Neutrophil (primary cell): ENCODE data around the gene MAGOH.

Experiments used
- H3K27ac ChIP-seq: fragments of 200-600 bp; sonication (generic); 2 replicates; pipeline ENCODE4 v1.5.1; 2016; ENCODE audit warnings: mild to moderate bottlenecking, moderate library complexity
- H3K27me3 ChIP-seq: fragments of 200-600 bp; sonication (generic); 2 replicates; pipeline ENCODE4 v1.6.0; 2016; ENCODE audit warnings: mild to moderate bottlenecking
- H3K36me3 ChIP-seq: fragments of 200-600 bp; sonication (generic); 2 replicates; pipeline ENCODE4 v1.5.1; 2017
- H3K4me1 ChIP-seq, 2 experiments: fragments of 200-600 bp in 1 of 2; sonication (generic) in 1 of 2; 1 replicate in 1 of 2; 2 replicates in 1 of 2; pipeline versions ENCODE4 v1.5.1 to v1.6.1; 2013 to 2016; ENCODE audit warnings: low read depth in 1 of 2, low read length in 1 of 2, mild to moderate bottlenecking in 1 of 2, moderate library complexity in 1 of 2; ENCODE audit not compliant: control insufficient read depth in 1 of 2, insufficient read depth in 1 of 2
- H3K4me3 ChIP-seq, 2 experiments: fragments of 200-600 bp in 1 of 2; sonication (generic) in 1 of 2; 1 replicate in 1 of 2; 2 replicates in 1 of 2; pipeline ENCODE4 v1.5.1; 2013 to 2016; ENCODE audit warnings: low read depth in 1 of 2, low read length in 1 of 2, mild to moderate bottlenecking in 1 of 2, moderate library complexity in 1 of 2
- H3K9me3 ChIP-seq: fragments of 200-600 bp; sonication (generic); 2 replicates; pipeline ENCODE4 v1.5.1; 2016
- TF ChIP-seq, protein P1 (sequence below): fragments of 200-600 bp; sonication (generic); IDR thresholded peaks from 2 replicates; pipeline ENCODE4 v1.5.1; 2016; ENCODE audit warnings: antibody characterized with exemption

Gene MAGOH

GRCh38 chr1:53281133-53281532, 42.8 kb upstream of the MAGOH start:
- Histone ChIP-seq H3K9me3 (no peaks in the 10 kb centered on the region), H3K27me3 (no peaks in the 10 kb centered on the region), H3K4me3 (no peak overlapping the region), H3K27ac (no peak overlapping the region), H3K36me3 (no peaks in the 10 kb centered on the region), H3K4me1 (peaks cover 0 to 3% of the 10 kb centered on the region in 2 experiments)
- TF ChIP-seq, protein P1, sequence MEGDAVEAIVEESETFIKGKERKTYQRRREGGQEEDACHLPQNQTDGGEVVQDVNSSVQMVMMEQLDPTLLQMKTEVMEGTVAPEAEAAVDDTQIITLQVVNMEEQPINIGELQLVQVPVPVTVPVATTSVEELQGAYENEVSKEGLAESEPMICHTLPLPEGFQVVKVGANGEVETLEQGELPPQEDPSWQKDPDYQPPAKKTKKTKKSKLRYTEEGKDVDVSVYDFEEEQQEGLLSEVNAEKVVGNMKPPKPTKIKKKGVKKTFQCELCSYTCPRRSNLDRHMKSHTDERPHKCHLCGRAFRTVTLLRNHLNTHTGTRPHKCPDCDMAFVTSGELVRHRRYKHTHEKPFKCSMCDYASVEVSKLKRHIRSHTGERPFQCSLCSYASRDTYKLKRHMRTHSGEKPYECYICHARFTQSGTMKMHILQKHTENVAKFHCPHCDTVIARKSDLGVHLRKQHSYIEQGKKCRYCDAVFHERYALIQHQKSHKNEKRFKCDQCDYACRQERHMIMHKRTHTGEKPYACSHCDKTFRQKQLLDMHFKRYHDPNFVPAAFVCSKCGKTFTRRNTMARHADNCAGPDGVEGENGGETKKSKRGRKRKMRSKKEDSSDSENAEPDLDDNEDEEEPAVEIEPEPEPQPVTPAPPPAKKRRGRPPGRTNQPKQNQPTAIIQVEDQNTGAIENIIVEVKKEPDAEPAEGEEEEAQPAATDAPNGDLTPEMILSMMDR, result no peak

DNA sequence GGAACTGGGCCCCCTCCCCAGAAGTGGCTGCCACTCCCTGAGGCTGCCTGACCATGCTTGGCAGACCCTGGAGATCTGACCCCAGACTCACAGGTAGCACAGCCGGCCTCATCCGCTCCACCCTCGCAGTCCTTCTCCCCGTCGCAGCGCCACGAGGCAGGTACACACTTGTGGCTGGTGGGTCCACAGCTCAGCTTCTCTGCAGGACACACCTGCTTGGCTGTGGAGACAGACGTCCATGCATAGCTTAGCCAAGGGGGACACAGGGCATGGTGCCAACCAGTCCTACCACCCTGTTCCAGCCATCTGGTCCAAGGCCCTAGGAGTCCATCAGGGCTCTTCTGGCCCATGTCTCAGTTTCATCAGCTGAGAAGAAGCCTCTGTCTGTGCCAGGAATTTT, 42.2 kb upstream of the MAGOH start:
- Histone ChIP-seq H3K27ac (no peak overlapping the region), H3K4me3 (no peak overlapping the region), H3K27me3 (no peaks in the 10 kb centered on the region), H3K4me1 (no peaks in the 10 kb centered on the region), H3K36me3 (no peaks in the 10 kb centered on the region), H3K9me3 (no peaks in the 10 kb centered on the region)
- TF ChIP-seq, protein P1, result no peak

DNA sequence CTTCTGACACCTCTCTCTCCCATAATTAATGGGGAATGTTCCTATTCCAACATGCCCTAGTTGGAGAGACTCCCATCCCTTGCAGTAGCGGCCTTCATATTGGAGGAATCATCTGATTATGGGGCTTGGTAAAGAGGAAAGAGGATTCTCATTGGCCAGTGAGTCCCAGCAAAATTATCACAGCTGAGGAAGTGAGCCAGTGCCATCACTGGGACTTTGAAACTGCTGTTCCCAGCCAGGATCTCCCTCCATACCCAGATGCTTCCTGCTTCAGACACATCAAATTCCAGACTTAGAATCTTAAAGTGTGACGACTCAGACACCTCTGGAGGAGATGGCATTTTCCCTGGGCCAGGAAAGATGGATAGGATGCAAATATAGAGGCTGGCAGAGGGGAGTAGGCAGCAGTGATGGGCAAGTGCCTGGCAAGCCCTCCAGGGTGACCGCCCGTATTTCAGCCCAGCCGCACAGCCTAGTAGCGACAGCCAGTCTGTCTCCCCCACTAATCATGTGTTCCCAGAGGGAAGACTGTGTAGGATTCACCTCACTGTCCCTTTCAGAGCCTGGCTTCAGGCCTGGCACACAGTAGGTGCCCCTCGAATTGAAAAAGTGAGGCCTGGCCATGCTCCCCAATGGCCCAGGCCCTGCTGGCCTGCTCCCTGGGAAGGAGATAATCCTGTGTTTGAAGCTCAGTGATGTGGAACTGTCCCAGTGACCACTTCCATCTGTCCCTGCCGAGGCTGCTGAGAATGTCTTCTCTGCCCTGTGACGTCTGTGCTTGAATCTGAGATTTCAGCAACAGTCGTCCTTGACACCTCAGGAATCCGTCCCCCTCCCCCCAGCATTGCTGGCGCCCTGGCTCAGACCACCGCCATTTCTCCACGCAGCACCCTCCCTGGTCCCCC, 41.2 kb upstream of the MAGOH start:
- H3K4me3 ChIP-seq, result no peak overlapping the region
- H3K27ac ChIP-seq, result no peak overlapping the region
- TF ChIP-seq, protein P1, result no peak
- H3K36me3 ChIP-seq, result no peaks in the 10 kb centered on the region
- H3K9me3 ChIP-seq, result no peaks in the 10 kb centered on the region
- H3K4me1 ChIP-seq, result no peaks in the 10 kb centered on the region
- no peaks in the 10 kb centered on the region for H3K27me3 ChIP-seq

GRCh38 chr1:53278298-53278725, 40.0 kb upstream of the MAGOH start:
- H3K27me3 ChIP-seq, result no peaks in the 10 kb centered on the region
- TF ChIP-seq, protein P1, result peak; percentile 60
- H3K4me3 ChIP-seq, result no peak overlapping the region
- H3K4me1 ChIP-seq, result peaks cover 4 to 5% of the 10 kb centered on the region in 2 experiments
- H3K27ac ChIP-seq, result no peak overlapping the region
- H3K36me3 ChIP-seq, result no peaks in the 10 kb centered on the region
- H3K9me3 ChIP-seq, result no peaks in the 10 kb centered on the region

DNA sequence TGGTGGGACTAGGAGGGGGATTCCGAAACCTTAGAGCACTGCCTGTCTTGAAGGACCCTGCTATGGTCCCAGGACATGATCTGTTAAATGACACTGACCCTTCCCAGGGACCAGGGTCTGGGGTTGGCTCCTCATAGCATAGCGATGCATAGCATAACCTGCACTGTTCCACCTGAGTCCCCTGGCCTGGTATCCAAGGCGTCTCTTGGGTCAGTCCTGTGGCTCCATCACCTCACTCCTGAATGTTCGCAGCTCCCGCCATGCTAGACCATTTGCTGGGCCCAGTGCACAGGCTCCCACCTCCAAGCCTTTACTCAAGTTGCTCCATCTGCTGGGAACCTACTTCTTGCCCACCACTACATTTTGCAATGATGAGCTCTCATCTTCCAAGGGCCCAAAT, 39.0 kb upstream of the MAGOH start:
- Histone ChIP-seq H3K4me1 (peaks cover 5 to 10% of the 10 kb centered on the region in 2 experiments), H3K27ac (no peak overlapping the region), H3K36me3 (no peaks in the 10 kb centered on the region), H3K9me3 (no peaks in the 10 kb centered on the region), H3K4me3 (no peak overlapping the region), H3K27me3 (no peaks in the 10 kb centered on the region)
- TF ChIP-seq, protein P1, result no peak
